ENCODE measurements around the gene MYO3B.

Gene MYO3B

GRCh38 chr2:170530803-170531564 lies 353.0 kb downstream of the MYO3B start:
- no peaks in the 10 kb centered on the region for H3K27me3 ChIP-seq (ENCODE audit: insufficient read depth, low read length, poor library complexity)
- H2BK5ac ChIP-seq (ENCODE audit: low read length): no peak overlapping the region
- no peak overlapping the region for H3K23ac ChIP-seq (ENCODE audit: low read length)
- H4K8ac ChIP-seq (ENCODE audit: low read depth, low read length): no peak overlapping the region
- no peaks in the 10 kb centered on the region for H3K79me2 ChIP-seq (ENCODE audit: control insufficient read depth, insufficient read depth, low read length)
- no peaks in the 10 kb centered on the region for H3K79me1 ChIP-seq (ENCODE audit: low read length)
- peak overlapping the region; percentile 64 for H2BK15ac ChIP-seq (replicated peaks; ENCODE audit: low read depth)
- no peak overlapping the region for H3K56ac ChIP-seq (ENCODE audit: low read length)
- no peak overlapping the region for H3K4ac ChIP-seq (ENCODE audit: low read depth, low read length)
- peak overlapping the region; percentile 8 for H3K18ac ChIP-seq (ENCODE audit: low read length)
- H3K4me3 ChIP-seq (ENCODE audit: low read length): no peak overlapping the region
- no peaks in the 10 kb centered on the region for H3K36me3 ChIP-seq (ENCODE audit: control insufficient read depth, insufficient read depth, low read length)
- no peak overlapping the region for H3K4me2 ChIP-seq (ENCODE audit: low read length)
- H2BK120ac ChIP-seq (ENCODE audit: low read depth, low read length): no peak overlapping the region
- no peak overlapping the region for H4K5ac ChIP-seq (ENCODE audit: low read length)
- peak; percentile 78 for DNase-seq
- no CpG with 5 or more reads among the region's 2 CpGs for WGBS (ENCODE audit: extremely low coverage, insufficient coverage, low lambda C conversion rate)
- H2AK5ac ChIP-seq (ENCODE audit: low read length): no peak overlapping the region
- peaks cover 6% of the 10 kb centered on the region for H3K4me1 ChIP-seq (ENCODE audit: control insufficient read depth, low read depth, low read length)
- H3K9ac ChIP-seq (ENCODE audit: low read length): no peak overlapping the region
- H3K27ac ChIP-seq (ENCODE audit: low read depth, low read length): no peak overlapping the region

GRCh38 chr2:170531876-170532275 lies 353.9 kb downstream of the MYO3B start:
- Histone ChIP-seq H3K4me3 (ENCODE audit: low read length) (no peak overlapping the region), H3K27ac (ENCODE audit: low read depth, low read length) (no peak overlapping the region), H3K23ac (ENCODE audit: low read length) (no peak overlapping the region), H4K5ac (ENCODE audit: low read length) (no peak overlapping the region), H2BK15ac (replicated peaks; ENCODE audit: low read depth) (no peak overlapping the region), H3K27me3 (ENCODE audit: insufficient read depth, low read length, poor library complexity) (no peaks in the 10 kb centered on the region), H2BK5ac (ENCODE audit: low read length) (no peak overlapping the region), H3K79me2 (ENCODE audit: control insufficient read depth, insufficient read depth, low read length) (no peaks in the 10 kb centered on the region), H2AK5ac (ENCODE audit: low read length) (no peak overlapping the region), H3K36me3 (ENCODE audit: control insufficient read depth, insufficient read depth, low read length) (no peaks in the 10 kb centered on the region), H3K18ac (ENCODE audit: low read length) (no peak overlapping the region), H3K4me2 (ENCODE audit: low read length) (no peak overlapping the region), H3K4ac (ENCODE audit: low read depth, low read length) (no peak overlapping the region), H3K4me1 (ENCODE audit: control insufficient read depth, low read depth, low read length) (peaks cover 6% of the 10 kb centered on the region), H4K8ac (ENCODE audit: low read depth, low read length) (no peak overlapping the region), H3K56ac (ENCODE audit: low read length) (no peak overlapping the region), H2BK120ac (ENCODE audit: low read depth, low read length) (no peak overlapping the region), H3K9ac (ENCODE audit: low read length) (no peak overlapping the region), H3K79me1 (ENCODE audit: low read length) (no peaks in the 10 kb centered on the region)
- WGBS (ENCODE audit: extremely low coverage, insufficient coverage, low lambda C conversion rate): no CpG with 5 or more reads among the region's 2 CpGs
- DNase-seq: no peak

- no peaks in the 10 kb centered on the region for H3K36me3 ChIP-seq (ENCODE audit: control insufficient read depth, insufficient read depth, low read length)
- H3K4ac ChIP-seq (ENCODE audit: low read depth, low read length): no peak overlapping the region
- H4K5ac ChIP-seq (ENCODE audit: low read length): no peak overlapping the region
- no peak overlapping the region for H3K56ac ChIP-seq (ENCODE audit: low read length)
- H2BK5ac ChIP-seq (ENCODE audit: low read length): no peak overlapping the region
- H2BK15ac ChIP-seq (replicated peaks; ENCODE audit: low read depth): no peak overlapping the region
- H3K4me2 ChIP-seq (ENCODE audit: low read length): no peak overlapping the region
- DNase-seq: no peak
- no peak overlapping the region for H3K27ac ChIP-seq (ENCODE audit: low read depth, low read length)
- H3K79me1 ChIP-seq (ENCODE audit: low read length): no peaks in the 10 kb centered on the region
- no peak overlapping the region for H3K18ac ChIP-seq (ENCODE audit: low read length)
- H3K9ac ChIP-seq (ENCODE audit: low read length): no peak overlapping the region
- no peak overlapping the region for H2AK5ac ChIP-seq (ENCODE audit: low read length)
- no peak overlapping the region for H3K23ac ChIP-seq (ENCODE audit: low read length)
- no peak overlapping the region for H4K8ac ChIP-seq (ENCODE audit: low read depth, low read length)
- no peak overlapping the region for H3K4me3 ChIP-seq (ENCODE audit: low read length)
- no peaks in the 10 kb centered on the region for H3K79me2 ChIP-seq (ENCODE audit: control insufficient read depth, insufficient read depth, low read length)
- peaks cover 6% of the 10 kb centered on the region for H3K4me1 ChIP-seq (ENCODE audit: control insufficient read depth, low read depth, low read length)
- H3K27me3 ChIP-seq (ENCODE audit: insufficient read depth, low read length, poor library complexity): no peaks in the 10 kb centered on the region
- H2BK120ac ChIP-seq (ENCODE audit: low read depth, low read length): no peak overlapping the region
- no CpG with 5 or more reads among the region's 4 CpGs for WGBS (ENCODE audit: extremely low coverage, insufficient coverage, low lambda C conversion rate)
Measured at GRCh38 chr2:170533156-170533555, 355.2 kb downstream of the MYO3B start.

- H4K8ac ChIP-seq (ENCODE audit: low read depth, low read length): no peak overlapping the region
Measured at GRCh38 chr2:170535552-170535951, 357.6 kb downstream of the MYO3B start.

DNA sequence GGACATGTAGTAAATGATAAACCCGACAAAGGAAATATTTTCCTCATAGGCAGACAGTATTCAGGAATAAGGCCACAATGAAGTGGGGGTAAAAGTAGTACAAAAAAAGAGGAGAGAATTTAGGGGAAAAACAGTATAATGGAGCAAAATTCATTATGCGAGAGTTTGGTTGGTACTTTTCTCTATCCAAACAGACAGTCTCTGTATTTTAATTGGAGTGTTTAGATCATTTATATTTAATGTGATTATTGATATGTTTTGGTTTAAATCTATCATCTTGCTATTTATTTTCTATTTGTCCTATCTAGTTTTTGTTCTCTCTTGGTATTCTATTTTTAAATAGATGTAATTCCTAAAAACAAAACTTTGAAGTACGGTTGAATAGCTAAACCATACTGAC lies 366.9 kb downstream of the MYO3B start:
- whole genome bisulfite sequencing (ENCODE audit: extremely low coverage, insufficient coverage, low lambda C conversion rate): no CpG with 5 or more reads among the region's 3 CpGs
- Histone ChIP-seq H3K79me1 (ENCODE audit: low read length) (no peaks in the 10 kb centered on the region), H2BK15ac (replicated peaks; ENCODE audit: low read depth) (no peak overlapping the region), H3K18ac (ENCODE audit: low read length) (no peak overlapping the region), H2BK5ac (ENCODE audit: low read length) (no peak overlapping the region), H3K27me3 (ENCODE audit: insufficient read depth, low read length, poor library complexity) (no peaks in the 10 kb centered on the region), H3K4ac (ENCODE audit: low read depth, low read length) (no peak overlapping the region), H4K5ac (ENCODE audit: low read length) (no peak overlapping the region), H3K4me2 (ENCODE audit: low read length) (no peak overlapping the region), H2AK5ac (ENCODE audit: low read length) (no peak overlapping the region), H3K23ac (ENCODE audit: low read length) (no peak overlapping the region), H3K36me3 (ENCODE audit: control insufficient read depth, insufficient read depth, low read length) (no peaks in the 10 kb centered on the region), H3K27ac (ENCODE audit: low read depth, low read length) (no peak overlapping the region), H4K8ac (ENCODE audit: low read depth, low read length) (no peak overlapping the region), H3K9ac (ENCODE audit: low read length) (no peak overlapping the region), H3K79me2 (ENCODE audit: control insufficient read depth, insufficient read depth, low read length) (no peaks in the 10 kb centered on the region), H3K4me3 (ENCODE audit: low read length) (no peak overlapping the region), H2BK120ac (ENCODE audit: low read depth, low read length) (no peak overlapping the region), H3K56ac (ENCODE audit: low read length) (no peak overlapping the region), H3K4me1 (ENCODE audit: control insufficient read depth, low read depth, low read length) (peaks cover 2% of the 10 kb centered on the region)
- no peak for DNase-seq

More at GRCh38 chr2:170535552-170535951, 357.6 kb downstream of the MYO3B start:
- Histone ChIP-seq H4K5ac (ENCODE audit: low read length) (no peak overlapping the region), H3K9ac (ENCODE audit: low read length) (no peak overlapping the region), H2BK5ac (ENCODE audit: low read length) (no peak overlapping the region), H3K4me2 (ENCODE audit: low read length) (no peak overlapping the region), H2BK15ac (replicated peaks; ENCODE audit: low read depth) (no peak overlapping the region), H3K27me3 (ENCODE audit: insufficient read depth, low read length, poor library complexity) (no peaks in the 10 kb centered on the region), H3K23ac (ENCODE audit: low read length) (no peak overlapping the region), H3K18ac (ENCODE audit: low read length) (no peak overlapping the region), H3K27ac (ENCODE audit: low read depth, low read length) (no peak overlapping the region), H3K4ac (ENCODE audit: low read depth, low read length) (peak overlapping the region; percentile 37), H3K4me1 (ENCODE audit: control insufficient read depth, low read depth, low read length) (peaks cover 4% of the 10 kb centered on the region), H3K79me2 (ENCODE audit: control insufficient read depth, insufficient read depth, low read length) (no peaks in the 10 kb centered on the region), H3K36me3 (ENCODE audit: control insufficient read depth, insufficient read depth, low read length) (no peaks in the 10 kb centered on the region), H3K56ac (ENCODE audit: low read length) (no peak overlapping the region), H2AK5ac (ENCODE audit: low read length) (no peak overlapping the region), H3K4me3 (ENCODE audit: low read length) (no peak overlapping the region), H3K79me1 (ENCODE audit: low read length) (no peaks in the 10 kb centered on the region), H2BK120ac (ENCODE audit: low read depth, low read length) (no peak overlapping the region)
- no CpG with 5 or more reads among the region's 4 CpGs for WGBS (ENCODE audit: extremely low coverage, insufficient coverage, low lambda C conversion rate)
- no peak for DNase-seq

GRCh38 chr2:170548304-170548703 lies 370.4 kb downstream of the MYO3B start:
- DNase-seq: no peak
- Histone ChIP-seq H4K8ac (ENCODE audit: low read depth, low read length) (no peak overlapping the region), H2AK5ac (ENCODE audit: low read length) (no peak overlapping the region), H3K9ac (ENCODE audit: low read length) (no peak overlapping the region), H3K4me1 (ENCODE audit: control insufficient read depth, low read depth, low read length) (no peaks in the 10 kb centered on the region), H3K79me1 (ENCODE audit: low read length) (no peaks in the 10 kb centered on the region), H2BK5ac (ENCODE audit: low read length) (no peak overlapping the region), H3K56ac (ENCODE audit: low read length) (no peak overlapping the region), H4K5ac (ENCODE audit: low read length) (no peak overlapping the region), H3K4ac (ENCODE audit: low read depth, low read length) (no peak overlapping the region), H2BK120ac (ENCODE audit: low read depth, low read length) (no peak overlapping the region), H3K27ac (ENCODE audit: low read depth, low read length) (no peak overlapping the region), H3K23ac (ENCODE audit: low read length) (no peak overlapping the region), H3K36me3 (ENCODE audit: control insufficient read depth, insufficient read depth, low read length) (no peaks in the 10 kb centered on the region), H3K27me3 (ENCODE audit: insufficient read depth, low read length, poor library complexity) (no peaks in the 10 kb centered on the region), H3K4me2 (ENCODE audit: low read length) (no peak overlapping the region), H3K4me3 (ENCODE audit: low read length) (no peak overlapping the region), H2BK15ac (replicated peaks; ENCODE audit: low read depth) (no peak overlapping the region), H3K79me2 (ENCODE audit: control insufficient read depth, insufficient read depth, low read length) (no peaks in the 10 kb centered on the region), H3K18ac (ENCODE audit: low read length) (no peak overlapping the region)
- WGBS (ENCODE audit: extremely low coverage, insufficient coverage, low lambda C conversion rate): no CpG with 5 or more reads among the region's 2 CpGs
